22Rv1 (cell line): ENCODE results near the gene HMGB2.

ENCODE experiments used
- ZFX ChIP-seq: fragments of 450-650 bp; IDR thresholded peaks from 2 replicates; pipeline ENCODE4 v1.6.1; 2017; ENCODE audit warnings: antibody characterized with exemption, borderline replicate concordance
- TF ChIP-seq, protein P1 (sequence below): fragments of 450-650 bp; IDR thresholded peaks from 2 replicates; pipeline ENCODE4 v1.5.1; 2017; ENCODE audit warnings: mild to moderate bottlenecking

DNA sequence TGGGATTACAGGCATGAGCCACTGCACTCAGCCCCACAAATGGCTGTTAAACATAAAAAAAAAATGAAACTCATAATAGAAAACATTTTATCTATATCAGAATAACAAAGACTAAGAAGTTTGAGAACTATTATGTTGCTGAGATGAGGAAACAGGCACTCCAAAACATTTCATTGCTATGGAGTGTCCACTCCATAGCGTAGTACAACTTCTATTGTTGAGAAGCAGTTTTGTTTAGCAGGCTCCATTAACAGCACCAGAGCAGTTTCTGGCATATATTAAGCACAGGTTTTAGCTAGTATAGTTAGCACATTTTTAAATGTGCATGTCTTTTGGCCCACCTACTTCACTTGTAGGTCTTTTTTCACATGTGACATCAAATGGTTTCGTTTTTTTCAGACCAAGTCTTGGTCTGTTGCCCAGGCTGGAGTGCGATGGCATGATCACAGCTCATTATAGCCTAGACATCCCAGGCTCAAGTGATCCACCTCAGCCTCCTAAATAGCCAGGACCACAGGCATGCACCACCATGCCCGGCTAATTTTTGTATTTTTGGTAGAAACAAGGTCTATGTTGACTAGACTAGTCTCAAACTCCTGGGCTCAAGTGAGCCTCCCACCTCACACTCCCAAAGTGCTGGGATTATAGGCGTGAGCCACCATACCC, 5.8 kb downstream of the HMGB2 start:
- TF ChIP-seq, protein P1, sequence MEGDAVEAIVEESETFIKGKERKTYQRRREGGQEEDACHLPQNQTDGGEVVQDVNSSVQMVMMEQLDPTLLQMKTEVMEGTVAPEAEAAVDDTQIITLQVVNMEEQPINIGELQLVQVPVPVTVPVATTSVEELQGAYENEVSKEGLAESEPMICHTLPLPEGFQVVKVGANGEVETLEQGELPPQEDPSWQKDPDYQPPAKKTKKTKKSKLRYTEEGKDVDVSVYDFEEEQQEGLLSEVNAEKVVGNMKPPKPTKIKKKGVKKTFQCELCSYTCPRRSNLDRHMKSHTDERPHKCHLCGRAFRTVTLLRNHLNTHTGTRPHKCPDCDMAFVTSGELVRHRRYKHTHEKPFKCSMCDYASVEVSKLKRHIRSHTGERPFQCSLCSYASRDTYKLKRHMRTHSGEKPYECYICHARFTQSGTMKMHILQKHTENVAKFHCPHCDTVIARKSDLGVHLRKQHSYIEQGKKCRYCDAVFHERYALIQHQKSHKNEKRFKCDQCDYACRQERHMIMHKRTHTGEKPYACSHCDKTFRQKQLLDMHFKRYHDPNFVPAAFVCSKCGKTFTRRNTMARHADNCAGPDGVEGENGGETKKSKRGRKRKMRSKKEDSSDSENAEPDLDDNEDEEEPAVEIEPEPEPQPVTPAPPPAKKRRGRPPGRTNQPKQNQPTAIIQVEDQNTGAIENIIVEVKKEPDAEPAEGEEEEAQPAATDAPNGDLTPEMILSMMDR: no peak
- TF ChIP-seq ZFX: no peak
